ENCODE data around the gene CMTM5. TPM values are rescaled to one million over a fixed set of nuclear protein-coding genes. Genes with fewer than 3 reads are reported as not detected.
"Not testable (repeated sequence)": the region's sequence is repeated elsewhere in the genome, so short reads cannot be mapped to it uniquely, and the experiment has no call there.

CMTM5 gene
- total RNA-seq, 6 donors from 2014 or later: 0.47 to 3.1 (median 2.3) TPM; not detected in 2

DNA sequence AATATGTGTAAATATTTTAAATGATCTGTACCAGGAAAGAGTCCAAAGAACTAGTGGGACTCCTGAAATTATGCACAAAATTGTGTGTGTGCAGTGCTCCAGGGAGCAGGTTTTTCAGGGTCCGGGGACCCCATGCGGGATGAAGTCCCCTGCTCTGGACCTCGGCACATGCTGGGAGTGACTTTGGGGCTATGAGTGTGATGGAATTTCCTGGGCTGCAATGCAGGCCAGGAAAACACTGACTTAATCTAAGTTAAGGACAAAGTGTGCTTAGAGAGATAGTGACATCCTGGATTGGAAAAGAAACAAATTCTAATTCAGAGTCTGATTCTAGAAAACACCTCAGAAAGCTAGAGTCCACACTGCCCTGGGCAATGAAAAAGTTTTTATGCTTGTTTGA, 37.4 kb downstream of the CMTM5 start:
- Histone ChIP-seq H3K27ac (no peak overlapping the region), H3K4me1 (no peaks in the 10 kb centered on the region), H3K36me3 (no peaks in the 10 kb centered on the region), H3K9me3 (no peaks in the 10 kb centered on the region), H3K27me3 (no peaks in the 10 kb centered on the region), H3K4me3 (no peak overlapping the region)
- ATAC-seq (ENCODE audit: low FRiP score in 2 of 2) (no peak), DNase-seq (no peak)
- TF ChIP-seq POLR2AphosphoS5 (IDR thresholded peaks at IDR 0.05) (no peak), POLR2A (IDR thresholded peaks at IDR 0.05) (no peak), EP300 (IDR thresholded peaks at IDR 0.05) (no peak)
- TF ChIP-seq, protein P1, sequence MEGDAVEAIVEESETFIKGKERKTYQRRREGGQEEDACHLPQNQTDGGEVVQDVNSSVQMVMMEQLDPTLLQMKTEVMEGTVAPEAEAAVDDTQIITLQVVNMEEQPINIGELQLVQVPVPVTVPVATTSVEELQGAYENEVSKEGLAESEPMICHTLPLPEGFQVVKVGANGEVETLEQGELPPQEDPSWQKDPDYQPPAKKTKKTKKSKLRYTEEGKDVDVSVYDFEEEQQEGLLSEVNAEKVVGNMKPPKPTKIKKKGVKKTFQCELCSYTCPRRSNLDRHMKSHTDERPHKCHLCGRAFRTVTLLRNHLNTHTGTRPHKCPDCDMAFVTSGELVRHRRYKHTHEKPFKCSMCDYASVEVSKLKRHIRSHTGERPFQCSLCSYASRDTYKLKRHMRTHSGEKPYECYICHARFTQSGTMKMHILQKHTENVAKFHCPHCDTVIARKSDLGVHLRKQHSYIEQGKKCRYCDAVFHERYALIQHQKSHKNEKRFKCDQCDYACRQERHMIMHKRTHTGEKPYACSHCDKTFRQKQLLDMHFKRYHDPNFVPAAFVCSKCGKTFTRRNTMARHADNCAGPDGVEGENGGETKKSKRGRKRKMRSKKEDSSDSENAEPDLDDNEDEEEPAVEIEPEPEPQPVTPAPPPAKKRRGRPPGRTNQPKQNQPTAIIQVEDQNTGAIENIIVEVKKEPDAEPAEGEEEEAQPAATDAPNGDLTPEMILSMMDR (IDR thresholded peaks at IDR 0.05): no peak
- 58 to 62% methylated on average over 3 of the region's 3 CpGs for WGBS, 2 donors

DNA sequence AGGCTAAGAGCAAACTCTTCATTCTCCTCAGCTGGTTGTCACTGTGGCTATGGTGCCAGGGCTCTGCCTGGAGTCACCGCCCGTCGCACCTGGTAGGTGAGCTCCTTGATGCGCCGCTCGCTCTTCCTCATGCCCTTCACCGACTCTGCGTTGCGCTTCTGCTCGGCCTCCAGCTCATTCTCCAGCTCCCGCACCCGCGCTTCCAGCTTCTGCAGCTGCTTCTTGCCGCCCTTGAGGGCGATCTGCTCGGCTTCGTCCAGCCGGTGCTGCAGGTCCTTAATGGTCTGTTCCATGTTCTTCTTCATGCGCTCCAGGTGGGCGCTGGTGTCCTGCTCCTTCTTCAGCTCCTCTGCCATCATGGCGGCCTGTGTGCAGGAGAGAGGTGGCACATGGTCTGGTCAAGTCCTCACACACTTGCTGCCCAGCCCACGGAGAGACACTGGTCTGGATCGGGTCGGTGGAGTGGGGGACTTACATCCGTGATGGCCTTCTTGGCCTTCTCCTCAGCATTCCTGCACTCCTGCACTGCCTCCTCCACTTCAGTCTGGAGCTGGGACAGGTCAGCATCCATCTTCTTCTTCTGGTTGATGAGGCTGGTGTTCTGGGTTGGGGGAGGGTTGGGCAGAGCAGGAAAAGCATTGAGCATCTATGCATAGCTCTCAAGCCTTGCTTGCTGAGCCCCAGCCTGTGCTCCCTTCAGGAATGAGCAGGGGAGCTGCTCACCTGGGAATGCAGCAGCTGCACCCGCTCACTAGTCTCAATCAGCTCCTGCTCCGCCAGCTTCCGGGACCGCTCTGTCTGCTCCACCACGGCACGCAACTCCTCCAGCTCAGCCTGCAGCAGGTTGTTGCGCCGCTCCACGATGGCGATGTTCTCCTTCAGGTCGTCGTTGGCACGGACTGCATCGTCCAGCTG, 38.3 kb downstream of the CMTM5 start:
- Histone ChIP-seq H3K36me3 (no peaks in the 10 kb centered on the region), H3K27me3 (no peaks in the 10 kb centered on the region), H3K27ac (no peak overlapping the region), H3K4me3 (no peak overlapping the region), H3K9me3 (no peaks in the 10 kb centered on the region), H3K4me1 (no peaks in the 10 kb centered on the region)
- TF ChIP-seq POLR2AphosphoS5 (IDR thresholded peaks at IDR 0.05) (no peak), POLR2A (IDR thresholded peaks at IDR 0.05) (no peak), EP300 (IDR thresholded peaks at IDR 0.05) (no peak)
- TF ChIP-seq, protein P1 (IDR thresholded peaks at IDR 0.05): no peak
- DNase-seq (no peak), ATAC-seq (ENCODE audit: low FRiP score in 2 of 2) (no peak)
- WGBS, 2 donors: 94 to 96% methylated on average over 36 of the region's 39 CpGs

DNA sequence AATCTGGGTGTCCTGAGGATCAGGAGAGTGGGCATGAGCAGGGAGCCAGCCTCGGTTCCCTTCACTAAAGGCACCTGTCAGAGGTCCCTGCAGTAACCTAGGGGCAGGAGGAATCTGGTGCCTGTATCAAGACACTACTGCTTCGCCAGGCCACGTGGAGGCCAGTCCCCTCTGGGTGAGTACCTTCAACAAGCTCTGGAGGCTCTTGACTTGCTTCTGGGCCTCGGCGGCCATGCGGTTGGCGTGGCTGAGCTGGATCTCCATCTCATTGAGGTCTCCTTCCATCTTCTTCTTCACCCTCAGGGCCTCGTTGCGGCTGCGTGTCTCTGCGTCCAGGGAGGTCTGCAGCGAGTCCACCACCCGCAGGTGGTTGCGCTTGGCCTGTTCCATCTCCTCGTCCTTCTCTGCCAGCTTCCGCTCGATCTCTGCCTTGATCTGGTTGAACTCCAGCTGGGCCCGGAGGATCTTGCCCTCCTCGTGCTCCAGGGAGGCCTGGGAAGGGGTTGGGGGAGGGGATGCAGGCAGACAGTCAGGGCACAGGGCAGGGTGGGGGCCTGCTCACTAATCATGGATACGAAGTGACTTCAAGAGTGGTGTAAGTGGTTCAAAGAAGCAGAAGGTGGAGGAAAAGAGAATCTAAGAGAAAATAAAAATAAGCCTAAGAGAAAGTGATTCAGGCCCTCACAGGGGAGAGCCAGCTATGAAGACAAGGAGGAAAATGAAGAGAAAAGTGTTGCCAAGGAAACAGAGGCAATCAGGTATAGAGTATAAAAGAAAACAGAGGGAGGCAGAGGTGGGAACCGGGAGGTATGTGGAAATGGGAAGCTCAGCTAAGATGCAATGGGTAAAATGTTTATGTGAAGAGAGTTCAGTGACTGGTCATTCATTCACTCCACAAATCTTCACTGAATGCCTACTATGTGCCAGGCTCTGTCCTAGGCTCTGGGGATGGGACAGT, 39.3 kb downstream of the CMTM5 start:
- 75 to 82% methylated on average over 21 of the region's 21 CpGs for WGBS, 2 donors
- Histone ChIP-seq H3K9me3 (no peaks in the 10 kb centered on the region), H3K27ac (no peak overlapping the region), H3K27me3 (no peaks in the 10 kb centered on the region), H3K4me1 (no peaks in the 10 kb centered on the region), H3K36me3 (no peaks in the 10 kb centered on the region), H3K4me3 (no peak overlapping the region)
- ATAC-seq (ENCODE audit: low FRiP score in 2 of 2): no peak
- DNase-seq: no peak
- no peak for TF ChIP-seq EP300 (IDR thresholded peaks at IDR 0.05)
- TF ChIP-seq, protein P1 (IDR thresholded peaks at IDR 0.05): no peak

GRCh38 chr14:23416801-23417200, 40.0 kb downstream of the CMTM5 start:
- Histone ChIP-seq H3K27me3 (no peaks in the 10 kb centered on the region), H3K27ac (no peak overlapping the region), H3K4me3 (no peak overlapping the region), H3K36me3 (no peaks in the 10 kb centered on the region), H3K9me3 (no peaks in the 10 kb centered on the region), H3K4me1 (no peaks in the 10 kb centered on the region)
- 81 to 83% methylated on average over 7 to 11 of the region's 11 CpGs for WGBS, 2 donors
- ATAC-seq (ENCODE audit: low FRiP score in 2 of 2) (no peak), DNase-seq (no peak)
- TF ChIP-seq POLR2A (IDR thresholded peaks at IDR 0.05) (no peak), EP300 (IDR thresholded peaks at IDR 0.05) (no peak), POLR2AphosphoS5 (IDR thresholded peaks at IDR 0.05) (no peak)
- TF ChIP-seq, protein P1 (IDR thresholded peaks at IDR 0.05): no peak

- not testable (repeated sequence) for H3K4me1 ChIP-seq; H3K27me3 ChIP-seq; H3K27ac ChIP-seq; H3K9me3 ChIP-seq; DNase-seq; ATAC-seq (ENCODE audit: low FRiP score in 2 of 2); H3K4me3 ChIP-seq; H3K36me3 ChIP-seq
- WGBS, 2 donors: 79% methylated on average over 9 to 11 of the region's 12 CpGs
These were observed 40.4 kb downstream of the CMTM5 start for GRCh38 chr14:23417269-23417668.

All from upper lobe of left lung (tissue), 6 donors.